IPS-15b (cell line): Measurements from ENCODE around the gene DVL1.
A peak's percentile ranks its signal among the peaks of the same experiment; 100 is the strongest.

Experiments
- H3K27me3 ChIP-seq: one replicate; pipeline ENCODE4 v1.6.1; 2013; ENCODE audit warnings: low read length; ENCODE audit not compliant: control insufficient read depth, insufficient read depth
- H3K36me3 ChIP-seq: one replicate; pipeline ENCODE4 v1.6.1; 2013; ENCODE audit warnings: low read length; ENCODE audit not compliant: control insufficient read depth, insufficient read depth
- H3K4me1 ChIP-seq: one replicate; pipeline ENCODE4 v1.6.1; 2013; ENCODE audit warnings: mild to moderate bottlenecking, low read length; ENCODE audit not compliant: control insufficient read depth, insufficient read depth
- H3K4me3 ChIP-seq: one replicate; pipeline ENCODE4 v1.5.1; 2013; ENCODE audit warnings: low read depth, low read length
- H3K9ac ChIP-seq: one replicate; pipeline ENCODE4 v1.6.1; 2013; ENCODE audit warnings: low read depth, mild to moderate bottlenecking, low read length
- H3K9me3 ChIP-seq: one replicate; pipeline ENCODE4 v1.6.1; 2013; ENCODE audit warnings: mild to moderate bottlenecking, low read length; ENCODE audit not compliant: control insufficient read depth, insufficient read depth

Gene DVL1

DNA sequence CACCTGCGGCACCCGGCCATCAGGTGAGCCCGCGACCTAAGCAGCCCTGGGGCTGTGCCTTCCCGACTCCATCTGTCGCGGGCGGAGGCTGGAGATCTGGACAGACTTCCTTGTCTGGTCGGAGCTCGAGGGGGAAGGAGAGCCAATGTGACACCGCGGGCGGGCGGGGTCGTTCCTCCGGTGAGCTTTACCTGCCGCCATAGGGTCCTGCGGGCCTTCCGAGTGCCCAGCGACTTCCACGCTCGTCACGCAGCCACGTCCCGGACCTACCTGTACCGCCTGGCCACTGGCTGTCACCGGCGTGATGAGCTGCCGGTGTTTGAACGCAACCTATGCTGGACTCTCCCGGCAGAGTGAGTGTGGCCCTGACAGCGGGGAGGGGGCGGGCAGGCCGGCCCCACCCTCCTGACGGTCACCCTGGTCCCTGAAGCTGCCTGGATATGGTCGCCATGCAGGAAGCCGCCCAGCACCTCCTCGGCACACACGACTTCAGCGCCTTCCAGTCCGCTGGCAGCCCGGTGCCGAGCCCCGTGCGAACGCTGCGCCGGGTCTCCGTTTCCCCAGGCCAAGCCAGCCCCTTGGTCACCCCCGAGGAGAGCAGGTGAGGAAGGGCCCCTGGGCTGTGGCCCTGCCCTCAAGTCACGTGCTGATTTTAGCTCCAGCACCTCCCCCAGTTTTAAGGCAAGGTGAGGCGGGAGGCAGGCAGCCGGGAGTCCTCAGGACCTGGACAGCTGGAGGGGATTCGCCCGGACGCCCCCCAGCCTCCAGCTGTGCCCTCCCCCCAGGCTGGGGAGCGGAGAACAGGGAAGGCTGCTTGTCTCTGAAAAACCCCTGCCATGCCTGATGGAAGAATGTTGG lies 39.7 kb downstream of the DVL1 start:
- Histone ChIP-seq H3K4me3 (peak overlapping the region; percentile 68), H3K4me1 (peaks cover 7% of the 10 kb centered on the region), H3K9ac (peak overlapping the region; percentile 70), H3K27me3 (no peaks in the 10 kb centered on the region), H3K9me3 (no peaks in the 10 kb centered on the region), H3K36me3 (peaks cover 48% of the 10 kb centered on the region)

DNA sequence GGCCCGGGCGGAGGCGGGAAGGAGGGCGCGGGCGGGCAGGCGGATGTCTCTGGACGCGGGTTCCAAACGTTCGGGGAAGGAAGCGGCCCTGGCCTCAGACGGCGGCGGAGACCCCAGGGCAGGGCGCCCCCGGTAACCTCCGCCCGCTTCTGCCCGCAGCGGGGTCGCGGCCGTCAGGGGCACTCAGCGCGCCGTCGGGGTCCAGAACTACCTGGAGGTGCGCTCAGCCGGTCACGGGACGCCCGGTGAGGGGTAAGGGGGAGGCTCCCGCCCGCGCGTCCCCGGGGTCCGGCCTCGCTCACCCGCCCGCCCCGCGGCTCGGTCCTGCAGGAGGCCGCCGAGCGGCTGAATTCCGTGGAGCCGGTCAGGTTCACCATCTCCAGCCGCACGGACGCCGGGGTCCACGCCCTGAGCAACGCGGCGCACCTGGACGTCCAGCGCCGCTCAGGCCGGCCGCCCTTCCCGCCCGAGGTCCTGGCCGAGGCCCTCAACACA lies 40.4 kb downstream of the DVL1 start:
- H3K27me3 ChIP-seq: no peaks in the 10 kb centered on the region
- H3K9ac ChIP-seq: peak overlapping the region; percentile 70
- H3K4me1 ChIP-seq: peaks cover 7% of the 10 kb centered on the region
- H3K36me3 ChIP-seq: peaks cover 42% of the 10 kb centered on the region
- H3K4me3 ChIP-seq: peak overlapping the region; percentile 68
- H3K9me3 ChIP-seq: no peaks in the 10 kb centered on the region

DNA sequence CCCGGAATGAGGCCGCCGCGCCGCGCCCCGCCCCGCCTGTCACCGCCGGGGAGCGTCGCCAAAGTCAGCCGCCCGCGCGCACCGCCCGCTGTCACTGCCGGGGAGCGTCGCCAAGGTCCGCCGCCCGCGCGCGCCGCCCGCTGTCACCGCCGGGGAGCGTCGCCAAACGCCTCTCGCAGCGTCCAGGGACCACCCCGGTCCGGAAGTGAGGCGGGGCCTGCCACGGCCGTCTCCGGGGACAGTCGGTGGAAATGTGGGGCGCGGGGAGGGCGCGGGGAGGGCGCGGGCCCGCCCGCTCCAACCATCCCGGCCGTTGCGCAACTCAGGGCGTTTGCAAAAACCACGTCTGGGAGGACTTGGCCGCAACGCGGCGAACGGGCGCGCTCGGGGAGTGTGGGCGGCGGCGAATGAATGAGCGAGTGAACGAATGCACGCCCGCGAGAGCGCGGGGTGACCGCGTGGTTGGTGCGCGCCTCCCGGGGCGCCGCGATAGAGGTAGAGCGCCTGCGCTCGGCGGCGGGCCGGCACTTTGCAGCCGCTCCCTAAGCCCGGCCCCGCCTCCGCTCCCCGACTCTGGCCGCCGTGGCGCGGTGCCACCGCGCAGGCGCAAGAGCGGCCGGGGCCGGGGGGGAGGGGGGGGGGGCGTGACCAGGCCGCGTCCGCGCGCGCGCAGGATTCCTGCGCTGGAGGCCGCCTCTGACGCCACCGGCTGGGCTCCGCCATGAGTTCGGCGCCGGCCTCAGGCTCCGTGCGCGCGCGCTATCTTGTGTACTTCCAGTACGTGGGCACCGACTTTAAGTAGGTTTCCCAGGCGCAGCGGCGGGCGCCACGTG lies 41.1 kb downstream of the DVL1 start, which contains the start of the genes ACAP3 and PUSL1:
Gene ACAP3, minus strand, starts transcription at position 8 of the 833 bp plus-strand sequence. CDS start 115 bp downstream, outside the sequence.
Gene PUSL1, plus strand, starts transcription at position 675 of the 833 bp plus-strand sequence. Its CDS starts 47 bp downstream, at position 722.
- H3K9me3 ChIP-seq: no peaks in the 10 kb centered on the region
- H3K9ac ChIP-seq: peak within 1 kb of the TSS; percentile 70
- peaks cover 36% of the 10 kb centered on the region for H3K36me3 ChIP-seq
- H3K4me3 ChIP-seq: peak within 1 kb of the TSS; percentile 70
- H3K27me3 ChIP-seq: no peaks in the 10 kb centered on the region
- H3K4me1 ChIP-seq: peaks cover 7% of the 10 kb centered on the region

DNA sequence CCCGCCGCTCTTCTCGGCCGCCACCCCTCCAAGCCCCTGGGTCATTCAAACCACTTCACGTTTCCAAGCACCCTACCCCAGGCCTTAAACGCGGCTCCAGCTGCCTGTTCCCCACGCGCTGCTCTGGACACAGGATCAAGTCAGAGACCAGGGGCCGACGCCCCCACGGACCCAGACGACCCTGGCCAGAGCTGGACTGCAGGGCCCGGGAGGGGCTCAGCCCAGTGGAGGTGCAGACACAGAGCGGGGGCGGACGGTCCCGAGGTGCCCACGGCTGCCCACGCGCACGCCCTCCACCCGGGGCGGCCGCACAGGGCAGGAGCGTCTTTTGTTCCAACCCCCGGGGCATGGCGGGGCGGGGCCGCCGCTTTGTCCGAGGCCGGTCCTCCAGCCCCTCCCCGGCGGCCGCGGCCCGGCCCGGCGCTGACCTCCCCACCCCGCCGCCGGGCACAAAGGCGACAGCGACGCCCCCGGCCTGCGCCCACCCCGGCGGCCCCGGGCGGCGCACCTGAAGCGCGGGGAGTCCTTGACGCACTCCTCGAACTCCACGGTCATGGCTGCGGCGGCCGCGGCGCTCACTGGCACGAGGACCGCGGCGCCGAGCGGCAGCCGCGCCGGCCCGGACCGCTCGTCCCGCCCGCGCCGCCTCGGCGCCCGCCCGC lies 41.8 kb downstream of the DVL1 start:
- Histone ChIP-seq H3K4me3 (peak overlapping the region; percentile 64), H3K27me3 (no peaks in the 10 kb centered on the region), H3K9ac (no peak overlapping the region), H3K4me1 (peaks cover 7% of the 10 kb centered on the region), H3K9me3 (no peaks in the 10 kb centered on the region), H3K36me3 (peaks cover 28% of the 10 kb centered on the region)

DNA sequence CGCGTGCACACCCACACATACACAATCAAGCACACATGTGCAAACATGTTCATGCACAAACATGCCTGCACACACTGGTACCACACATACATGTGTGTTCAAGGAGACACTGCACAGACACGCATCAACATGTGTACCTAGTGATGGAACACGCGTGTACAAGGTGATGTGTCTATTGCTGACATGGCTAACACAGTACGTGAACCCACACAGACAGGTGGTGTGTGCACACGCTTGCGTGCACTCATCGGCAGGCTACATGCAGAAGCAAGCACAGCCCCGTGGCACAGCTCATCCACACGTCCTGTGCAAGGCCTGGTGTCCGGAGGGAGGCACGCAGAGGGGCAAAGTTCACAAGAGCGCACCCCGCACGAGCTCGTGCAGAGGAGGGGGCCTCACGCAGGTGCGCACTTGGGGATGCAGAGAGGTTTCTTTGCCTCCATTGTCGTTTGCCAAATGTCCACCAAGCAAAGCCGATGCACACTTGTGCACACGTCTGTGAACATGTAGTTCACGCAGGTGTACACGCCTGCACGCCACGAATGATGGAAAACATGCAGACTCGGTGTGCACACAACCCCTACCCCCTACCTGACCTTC lies 42.5 kb downstream of the DVL1 start:
- peaks cover 7% of the 10 kb centered on the region for H3K4me1 ChIP-seq
- H3K27me3 ChIP-seq: no peaks in the 10 kb centered on the region
- peaks cover 24% of the 10 kb centered on the region for H3K36me3 ChIP-seq
- no peak overlapping the region for H3K9ac ChIP-seq
- H3K4me3 ChIP-seq: peak overlapping the region; percentile 64
- no peaks in the 10 kb centered on the region for H3K9me3 ChIP-seq

DNA sequence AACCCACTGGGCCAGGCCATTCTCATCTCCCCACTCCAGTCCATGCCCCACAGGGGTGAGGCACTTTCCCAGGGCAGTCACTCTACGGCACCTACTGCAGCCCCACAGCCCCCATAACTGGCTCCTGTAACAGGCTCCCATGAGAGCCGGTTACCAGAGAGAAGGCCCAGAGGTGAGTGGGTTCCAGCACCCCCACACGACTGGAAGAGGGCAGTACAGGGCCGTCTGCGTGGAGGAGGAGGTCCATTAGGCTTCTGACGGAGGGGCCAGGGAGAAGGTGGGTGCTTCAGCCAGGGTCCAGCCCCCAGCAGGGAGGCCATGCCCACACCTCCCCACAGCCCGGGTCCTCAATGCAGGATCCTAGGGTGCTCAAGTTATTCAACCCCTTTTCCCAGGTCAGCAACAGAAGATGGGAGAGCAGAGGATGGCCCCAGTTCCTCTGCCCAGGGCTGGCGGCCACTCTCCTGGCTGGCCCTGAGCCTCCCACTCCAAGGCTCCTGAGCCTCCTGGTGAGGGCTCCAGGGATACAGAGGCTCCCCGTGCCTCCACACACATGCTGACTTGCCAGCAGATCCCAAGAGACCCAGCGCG lies 43.1 kb downstream of the DVL1 start:
- H3K4me1 ChIP-seq: peaks cover 7% of the 10 kb centered on the region
- H3K9me3 ChIP-seq: no peaks in the 10 kb centered on the region
- H3K9ac ChIP-seq: peak overlapping the region; percentile 12
- peak overlapping the region; percentile 64 for H3K4me3 ChIP-seq
- H3K27me3 ChIP-seq: no peaks in the 10 kb centered on the region
- H3K36me3 ChIP-seq: peaks cover 18% of the 10 kb centered on the region

DNA sequence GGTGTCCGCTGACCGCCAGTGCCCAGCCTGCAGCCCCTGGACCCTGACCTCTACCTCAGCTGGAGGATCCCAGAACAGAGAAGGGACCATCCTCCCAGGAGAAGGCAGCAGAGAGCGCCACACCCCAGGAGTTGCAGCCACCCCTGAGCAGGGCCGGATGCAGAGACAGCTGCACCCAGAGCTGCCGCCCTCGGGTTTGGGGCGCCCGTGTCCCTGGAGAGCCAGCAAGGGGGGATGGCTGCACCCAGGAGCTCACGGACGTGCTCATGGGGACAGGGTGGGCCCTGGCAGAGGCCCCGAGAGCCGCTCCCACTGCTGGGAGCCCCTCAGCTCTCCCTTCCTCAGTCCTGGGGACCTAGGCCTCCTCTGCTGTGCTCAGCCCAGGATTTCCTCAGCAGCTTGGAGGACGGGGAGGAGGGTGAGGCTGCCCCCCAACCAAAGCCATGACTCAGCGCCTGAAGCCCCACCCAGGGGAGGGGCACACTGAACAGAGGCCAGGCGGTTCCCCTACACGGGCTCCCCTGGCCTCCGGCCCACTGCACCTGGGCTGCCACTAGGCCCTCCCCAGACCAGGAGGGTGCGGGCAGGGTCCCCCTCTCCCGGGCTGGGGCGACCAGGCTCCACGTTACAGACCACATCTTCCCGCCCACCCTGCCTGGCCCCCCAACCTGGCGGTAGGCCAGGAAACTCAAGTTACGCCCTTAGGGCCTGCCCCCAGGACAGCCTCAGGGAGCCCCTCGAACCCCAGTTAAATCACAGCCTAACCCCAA lies 43.7 kb downstream of the DVL1 start:
- no peaks in the 10 kb centered on the region for H3K27me3 ChIP-seq
- H3K36me3 ChIP-seq: peaks cover 11% of the 10 kb centered on the region
- H3K4me1 ChIP-seq: peaks cover 7% of the 10 kb centered on the region
- H3K4me3 ChIP-seq: peak overlapping the region; percentile 30
- H3K9ac ChIP-seq: peak overlapping the region; percentile 54
- no peaks in the 10 kb centered on the region for H3K9me3 ChIP-seq

DNA sequence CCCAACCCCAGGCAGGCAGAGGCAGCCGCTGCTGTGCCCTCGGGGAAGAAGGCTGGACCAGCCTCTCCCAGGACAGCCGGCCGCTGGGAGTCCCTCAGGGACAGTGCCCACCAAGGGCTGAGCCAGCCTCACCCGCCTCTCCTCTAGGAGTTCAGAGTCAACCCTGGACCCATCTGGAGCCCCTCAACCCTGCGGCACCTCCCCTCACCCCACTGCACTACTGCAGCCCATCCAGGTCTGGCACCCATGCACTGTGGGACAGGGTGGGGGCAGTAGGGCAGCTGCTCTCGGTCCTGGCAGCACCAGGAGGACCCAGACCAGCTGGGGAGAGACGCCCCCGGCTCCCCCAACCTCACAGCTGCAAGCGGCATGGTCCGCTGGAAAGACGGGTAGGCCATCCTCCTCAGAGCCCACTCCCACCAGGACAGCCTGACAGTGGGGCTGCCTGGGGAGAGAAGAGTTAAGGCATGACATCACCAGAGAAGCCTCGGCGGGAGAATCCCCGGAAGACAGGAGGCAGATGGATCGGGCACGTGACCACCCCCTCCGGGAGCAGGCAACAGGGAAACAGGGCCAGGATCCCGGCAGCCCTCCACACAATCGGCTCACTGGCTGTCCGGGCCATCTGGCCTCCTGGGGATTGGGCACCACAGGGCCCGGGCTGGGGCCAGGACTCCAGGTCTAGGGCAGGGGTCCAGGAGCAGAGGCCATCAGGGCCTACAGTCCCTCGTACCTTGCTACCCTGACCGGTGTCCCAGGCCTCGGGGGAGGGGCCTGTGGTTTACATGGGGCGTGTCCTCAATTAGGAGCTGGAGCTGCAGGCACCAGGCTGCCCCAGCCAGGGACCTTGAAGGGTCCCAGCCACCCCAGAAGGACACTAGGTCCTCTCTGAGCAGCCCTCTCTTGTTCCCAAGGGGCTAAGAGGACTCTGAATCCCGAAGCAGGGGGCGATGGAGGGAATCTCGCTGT lies 44.6 kb downstream of the DVL1 start:
- Histone ChIP-seq H3K4me3 (peak overlapping the region; percentile 30), H3K27me3 (no peaks in the 10 kb centered on the region), H3K9me3 (no peaks in the 10 kb centered on the region), H3K36me3 (peaks cover 3% of the 10 kb centered on the region), H3K4me1 (peaks cover 5% of the 10 kb centered on the region), H3K9ac (peak overlapping the region; percentile 54)

DNA sequence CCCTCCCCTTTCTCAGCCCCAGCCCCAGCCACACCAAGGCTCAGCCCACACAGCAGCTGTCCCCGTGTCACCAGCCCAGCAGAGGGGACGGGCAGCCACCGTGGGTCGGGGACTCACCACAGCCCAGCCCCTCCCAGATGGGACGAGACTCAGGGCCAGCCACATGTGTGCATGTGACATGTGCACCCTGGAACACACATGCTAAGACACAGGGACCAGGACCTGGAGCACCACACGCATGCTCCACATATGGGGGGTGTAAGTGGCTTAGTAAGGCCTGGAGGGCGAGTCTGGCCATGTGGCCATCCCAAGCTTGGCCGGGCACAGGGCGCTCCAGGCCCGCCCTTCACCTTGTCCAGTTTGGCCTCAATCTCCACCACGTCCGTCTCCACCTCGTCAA lies 45.5 kb downstream of the DVL1 start:
- H3K4me3 ChIP-seq: no peak overlapping the region
- H3K4me1 ChIP-seq: peaks cover 5% of the 10 kb centered on the region
- peak overlapping the region; percentile 54 for H3K9ac ChIP-seq
- H3K27me3 ChIP-seq: no peaks in the 10 kb centered on the region
- H3K9me3 ChIP-seq: no peaks in the 10 kb centered on the region
- no peaks in the 10 kb centered on the region for H3K36me3 ChIP-seq
